SJSA1 (cell line): ENCODE data around the gene DDX31. TPM values are rescaled to one million over a fixed set of nuclear protein-coding genes. Genes with fewer than 3 reads are reported as not detected.
A peak's percentile ranks its signal among the peaks of the same experiment; 100 is the strongest.
"Not testable (repeated sequence)": the region's sequence is repeated elsewhere in the genome, so short reads cannot be mapped to it uniquely, and the experiment has no call there.

Experiments used
- DNase-seq, 2 experiments: peaks; one replicate each; pipeline ENCODE4 v3.0.0-alpha.2; 2015 to 2020; ENCODE audit warnings: low spot score in 2 of 2, low read depth in 1 of 2
- H3K27ac ChIP-seq: fragments of 250-450 bp; sonication (Bioruptor Pico); 2 replicates; pipeline ENCODE4 v1.5.1; 2020; ENCODE audit warnings: mild to moderate bottlenecking, moderate library complexity
- H3K27me3 ChIP-seq: fragments of 250-450 bp; sonication (Bioruptor Pico); replicated peaks from 2 replicates; pipeline ENCODE4 v1.5.1; 2020; ENCODE audit warnings: mild to moderate bottlenecking, moderate library complexity
- H3K36me3 ChIP-seq: fragments of 250-450 bp; sonication (Bioruptor Pico); 2 replicates; pipeline ENCODE4 v1.5.1; 2020; ENCODE audit warnings: mild to moderate bottlenecking
- H3K4me1 ChIP-seq: fragments of 250-450 bp; sonication (Bioruptor Pico); replicated peaks from 2 replicates; pipeline ENCODE4 v1.6.1; 2021; ENCODE audit warnings: mild to moderate bottlenecking
- H3K4me3 ChIP-seq: fragments of 250-450 bp; sonication (Bioruptor Pico); 2 replicates; pipeline ENCODE4 v1.5.1; 2020; ENCODE audit warnings: mild to moderate bottlenecking
- H3K9me3 ChIP-seq: fragments of 250-450 bp; sonication (Bioruptor Pico); replicated peaks from 2 replicates; pipeline ENCODE4 v1.5.1; 2020; ENCODE audit warnings: mild to moderate bottlenecking
- total RNA-seq: library from RNA; depleted of rRNA; stranded (reverse); fragments of >200 nt; shearing (Covaris generic); gene quantifications from 2 replicates; pipeline ENCODE4 v1.2.3, GENCODE V29; 2014; rRNA removed

The DDX31 gene
- 9.7 and 12.1 TPM in 2 replicates for total RNA-seq

DNA sequence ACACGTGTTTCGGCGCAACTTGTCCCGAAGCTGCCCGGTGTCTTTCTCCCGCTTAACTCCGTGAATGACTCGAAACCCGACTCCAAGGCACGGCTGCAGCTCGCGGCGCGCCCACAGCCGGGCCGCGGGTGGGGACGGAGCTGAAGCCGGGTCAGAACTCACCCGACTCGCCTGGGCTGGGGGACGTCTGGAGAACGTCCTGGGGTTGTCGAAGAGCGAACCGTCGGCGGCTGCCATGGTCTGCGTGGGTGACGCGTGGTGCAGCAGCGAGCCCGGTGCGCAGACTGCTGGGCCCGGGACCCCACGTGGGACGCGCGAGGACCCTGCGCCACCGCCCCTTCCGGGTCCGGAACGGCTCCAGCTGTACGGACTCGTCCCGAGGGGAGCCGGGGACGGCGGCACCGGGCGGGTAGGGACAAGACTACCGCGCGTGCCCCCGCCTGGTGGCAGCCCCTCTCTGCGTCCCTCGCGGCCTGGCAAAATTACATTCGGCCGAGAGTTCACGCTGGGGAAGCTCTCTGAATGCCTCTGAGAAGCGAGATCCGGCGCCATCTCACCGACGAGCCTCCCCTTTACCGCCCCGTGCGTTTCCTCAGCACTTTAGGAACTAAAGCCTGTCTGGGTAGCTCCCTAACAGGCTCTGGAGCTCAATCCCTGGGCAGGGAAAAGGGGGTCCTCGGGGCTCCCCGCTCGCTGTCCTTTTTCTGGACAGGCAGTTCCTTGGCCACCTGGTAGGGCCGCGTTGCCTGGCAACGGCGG is at the start of gene DDX31:
TSS of gene DDX31 (minus strand) at position 286 of the 759 bp plus-strand sequence. CDS start at position 237, 49 bp downstream.
- DNase-seq: peak; percentile 78 to 89
- H3K27me3 ChIP-seq: no peaks in the 10 kb centered on the region
- H3K27ac ChIP-seq: peak within 1 kb of the TSS; percentile 85
- H3K4me1 ChIP-seq: peaks cover 18% of the 10 kb centered on the region
- peak within 1 kb of the TSS; percentile 65 for H3K4me3 ChIP-seq
- peaks cover 6% of the 10 kb centered on the region; the same call in 1 of the 2 replicates for H3K36me3 ChIP-seq
- H3K9me3 ChIP-seq: no peaks in the 10 kb centered on the region

DNA sequence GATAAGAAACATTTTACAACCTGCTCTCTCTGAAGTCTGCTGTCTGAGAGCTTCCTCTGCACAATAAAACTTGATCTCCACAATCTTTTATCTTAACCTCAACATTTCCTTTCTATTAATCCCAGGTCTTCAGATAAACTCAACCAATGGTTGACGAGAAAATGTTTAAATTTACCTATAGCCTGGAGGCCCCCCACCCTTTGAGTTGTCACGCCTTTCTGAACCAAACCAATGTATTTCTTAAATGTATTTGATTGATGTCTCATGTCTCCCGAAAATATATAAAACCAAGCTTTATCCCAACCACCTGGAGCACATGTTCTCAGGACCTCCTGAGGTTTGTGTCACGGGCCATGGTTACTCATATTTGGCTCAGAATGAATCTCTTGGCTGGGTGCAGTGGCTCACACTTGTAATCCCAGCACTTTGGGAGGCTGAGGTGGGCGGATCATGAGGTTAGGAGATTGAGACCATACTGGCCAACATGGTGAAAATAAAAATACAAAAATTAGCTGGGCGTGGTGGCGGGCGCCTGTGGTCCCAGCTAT is 48.7 kb upstream of the DDX31 start:
- not testable (repeated sequence) for H3K4me1 ChIP-seq, DNase-seq

DNA sequence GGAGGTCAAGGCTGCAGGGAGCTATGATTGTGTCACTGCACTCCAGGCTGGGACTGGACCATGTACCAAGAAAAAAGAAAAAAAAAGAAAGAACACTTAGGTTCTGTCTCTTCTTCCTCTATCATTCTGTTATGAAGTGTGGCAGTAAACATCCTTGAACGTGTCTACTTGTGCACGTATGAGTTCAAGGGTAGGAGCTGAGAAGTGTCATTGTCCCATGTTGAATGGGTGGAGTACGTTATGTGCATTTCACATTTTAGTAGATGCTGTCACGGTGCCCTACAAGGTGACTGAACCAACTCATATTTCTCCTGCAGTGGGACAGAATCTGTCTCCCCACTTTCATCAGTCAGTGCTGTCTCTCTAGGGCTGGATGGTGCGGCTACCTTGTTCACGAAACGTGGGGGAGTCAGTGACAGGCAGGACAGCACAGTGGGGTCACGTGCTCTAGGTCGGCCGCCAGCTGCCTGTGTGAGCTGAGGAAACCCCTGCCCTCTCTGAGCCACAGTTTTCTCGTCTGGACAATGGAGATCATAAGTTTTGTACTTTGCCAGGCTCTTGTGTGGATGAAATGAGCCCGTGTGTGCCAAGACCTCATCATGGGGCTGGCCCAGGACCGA is 47.7 kb upstream of the DDX31 start:
- no peak for DNase-seq
- H3K4me3 ChIP-seq: no peak overlapping the region
- H3K9me3 ChIP-seq: no peaks in the 10 kb centered on the region
- no peak overlapping the region for H3K27ac ChIP-seq
- 0 out of 2 replicates have a peak, but pooled peaks cover 2% of the 10 kb centered on the region for H3K27me3 ChIP-seq
- no peaks in the 10 kb centered on the region for H3K4me1 ChIP-seq
- H3K36me3 ChIP-seq: no peaks in the 10 kb centered on the region

More for the DNA sequence above, 48.7 kb upstream of the DDX31 start:
- not testable (repeated sequence) for H3K27ac ChIP-seq, H3K4me3 ChIP-seq, H3K9me3 ChIP-seq, H3K27me3 ChIP-seq, H3K36me3 ChIP-seq

DNA sequence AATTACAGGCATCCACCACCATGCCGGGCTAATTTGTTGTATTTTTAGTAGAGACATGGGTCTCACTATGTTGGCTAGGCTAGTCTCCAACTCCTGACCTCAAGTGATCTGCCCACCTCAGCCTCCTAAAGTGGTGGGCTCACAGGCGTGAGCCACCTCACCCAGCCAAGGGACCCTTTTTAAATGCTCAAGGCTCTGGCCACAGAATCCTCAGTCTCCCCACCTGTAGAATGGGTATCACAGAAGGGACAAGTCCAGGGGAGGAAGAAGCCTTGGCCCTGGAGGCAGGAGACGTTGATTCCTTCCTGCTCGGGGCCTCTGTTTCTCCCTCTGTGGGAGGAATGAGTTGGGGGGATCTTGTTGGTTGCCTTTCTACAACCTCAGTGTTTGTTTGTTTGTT is 46.2 kb upstream of the DDX31 start:
- DNase-seq: no peak
- 0 out of 2 replicates have a peak, but pooled peaks cover 2% of the 10 kb centered on the region for H3K27me3 ChIP-seq
- no peak overlapping the region for H3K4me3 ChIP-seq
- no peaks in the 10 kb centered on the region for H3K36me3 ChIP-seq
- H3K27ac ChIP-seq: no peak overlapping the region
- H3K4me1 ChIP-seq: no peaks in the 10 kb centered on the region
- no peaks in the 10 kb centered on the region for H3K9me3 ChIP-seq

DNA sequence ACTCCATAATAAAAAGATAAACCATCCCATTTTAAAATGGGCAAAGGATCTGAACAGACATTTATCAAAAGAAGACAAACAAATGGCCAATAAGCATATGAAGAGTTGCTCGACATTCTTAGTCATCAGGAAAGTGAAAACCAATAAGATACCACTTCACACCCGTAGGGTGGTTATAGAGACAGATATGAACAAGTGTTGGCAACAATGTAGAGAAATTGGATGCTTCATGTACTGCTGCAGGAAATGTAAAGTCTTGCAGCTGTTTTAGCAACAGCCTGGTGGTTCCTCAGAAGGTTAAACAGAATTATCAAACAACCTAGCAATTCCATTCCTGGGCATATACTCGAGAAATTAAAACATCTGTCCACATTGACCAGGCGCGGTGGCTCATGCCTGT is 43.0 kb upstream of the DDX31 start:
- no peak for DNase-seq
- Histone ChIP-seq H3K27ac (no peak overlapping the region), H3K36me3 (no peaks in the 10 kb centered on the region), H3K4me3 (no peak overlapping the region), H3K4me1 (no peaks in the 10 kb centered on the region), H3K27me3 (peaks cover 3% of the 10 kb centered on the region; the same call in 1 of the 2 replicates), H3K9me3 (no peaks in the 10 kb centered on the region)

DNA sequence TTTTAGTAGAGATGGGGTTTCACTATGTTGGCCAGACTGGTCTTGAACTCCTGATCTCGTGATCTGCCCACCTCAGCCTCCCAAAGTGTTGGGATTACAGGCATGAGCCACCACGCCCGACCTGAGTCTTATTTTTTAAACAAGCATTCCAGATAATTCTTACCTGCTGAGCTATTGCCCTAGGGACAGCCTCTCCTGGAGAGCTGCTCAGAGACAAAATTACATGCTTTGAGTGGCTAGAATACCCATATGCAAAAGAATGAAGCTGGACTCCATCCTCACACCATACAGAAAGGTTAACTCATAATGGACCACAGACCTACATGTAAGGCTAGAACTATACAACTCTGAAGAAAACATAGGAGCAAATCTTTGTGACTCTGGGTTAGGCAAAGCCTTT is 42.1 kb upstream of the DDX31 start:
- Histone ChIP-seq H3K4me3 (no peak overlapping the region), H3K9me3 (no peaks in the 10 kb centered on the region), H3K4me1 (no peaks in the 10 kb centered on the region), H3K27me3 (peaks cover 3% of the 10 kb centered on the region; the same call in 1 of the 2 replicates), H3K36me3 (no peaks in the 10 kb centered on the region), H3K27ac (no peak overlapping the region)
- no peak for DNase-seq

DNA sequence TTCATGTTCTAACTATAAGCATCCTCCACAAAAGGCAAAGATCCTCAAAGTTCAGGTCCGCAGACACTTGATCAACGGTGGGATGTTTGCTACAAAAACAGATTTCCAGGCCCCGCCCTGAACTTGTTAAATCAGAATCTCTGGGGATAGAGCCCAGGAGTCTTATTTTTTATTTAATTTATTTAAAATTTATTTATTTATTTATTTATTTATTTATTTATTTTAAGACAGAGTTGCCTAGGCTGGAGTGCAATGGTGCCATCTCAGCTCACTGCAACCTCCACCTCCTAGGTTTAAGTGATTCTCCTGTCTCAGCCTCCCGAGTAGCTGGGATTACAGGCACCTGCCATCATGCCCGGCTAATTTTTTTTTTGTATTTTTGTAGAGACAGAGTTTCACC is 41.4 kb upstream of the DDX31 start:
- not testable (repeated sequence) for H3K9me3 ChIP-seq, DNase-seq, H3K36me3 ChIP-seq, H3K4me3 ChIP-seq, H3K27me3 ChIP-seq, H3K4me1 ChIP-seq, H3K27ac ChIP-seq

DNA sequence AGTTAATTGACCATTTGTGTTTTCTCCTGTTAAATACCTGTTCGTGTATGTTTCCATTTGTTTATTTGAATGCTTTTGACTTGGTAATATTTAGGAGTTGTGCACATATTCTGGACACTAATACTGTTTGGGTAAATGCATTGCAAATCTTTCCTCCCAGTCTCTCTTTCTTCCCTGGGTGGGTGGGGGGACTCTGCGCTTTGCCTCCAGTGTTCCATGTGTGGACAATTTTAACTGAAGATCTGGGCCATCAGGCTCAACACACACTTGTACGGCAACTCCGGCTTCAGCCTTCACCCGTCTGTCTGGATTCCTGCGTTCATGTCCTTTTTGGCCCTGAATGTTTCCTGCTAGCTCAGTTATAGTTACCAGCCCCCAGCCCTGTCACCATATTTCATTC is 40.5 kb upstream of the DDX31 start:
- H3K36me3 ChIP-seq: no peaks in the 10 kb centered on the region
- H3K27me3 ChIP-seq: peaks cover 3% of the 10 kb centered on the region
- no peaks in the 10 kb centered on the region for H3K9me3 ChIP-seq
- no peaks in the 10 kb centered on the region for H3K4me1 ChIP-seq
- DNase-seq: no peak
- H3K4me3 ChIP-seq: no peak overlapping the region
- no peak overlapping the region for H3K27ac ChIP-seq

DNA sequence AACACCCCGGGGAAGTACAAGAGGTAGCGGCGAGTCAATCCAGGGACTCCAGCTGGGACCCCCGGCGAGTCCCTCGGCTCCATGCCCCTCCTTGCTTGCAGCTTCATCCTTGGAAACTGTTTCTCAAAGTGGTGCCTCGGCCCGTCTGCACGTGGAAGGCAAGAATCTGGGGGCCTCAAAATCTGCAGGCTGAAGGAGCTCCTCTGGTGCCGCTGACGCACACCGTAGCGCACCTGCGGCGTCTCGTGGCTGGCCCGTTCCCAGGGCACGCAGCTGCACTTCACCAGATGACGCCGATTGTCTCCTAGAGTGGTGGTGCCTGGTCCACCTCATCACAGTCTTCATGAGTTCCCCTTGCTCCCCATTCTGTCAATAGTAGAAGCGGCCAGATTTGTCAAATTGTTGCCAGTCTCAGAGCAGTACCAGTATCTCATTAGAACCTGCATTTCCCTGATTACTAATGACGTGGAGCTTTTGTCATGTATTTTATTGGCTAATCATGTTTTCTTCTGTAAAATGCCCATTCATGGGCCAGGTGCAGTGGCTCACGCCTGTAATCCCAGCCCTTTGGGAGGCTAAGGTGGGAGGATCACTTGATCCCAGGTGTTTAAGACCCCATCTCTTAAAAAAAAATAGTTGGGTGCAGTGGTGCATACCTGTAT is 39.1 kb upstream of the DDX31 start:
- Histone ChIP-seq H3K9me3 (no peaks in the 10 kb centered on the region), H3K27me3 (peaks cover 3% of the 10 kb centered on the region), H3K4me3 (no peak overlapping the region), H3K27ac (no peak overlapping the region), H3K36me3 (no peaks in the 10 kb centered on the region), H3K4me1 (no peaks in the 10 kb centered on the region)
- DNase-seq: no peak

DNA sequence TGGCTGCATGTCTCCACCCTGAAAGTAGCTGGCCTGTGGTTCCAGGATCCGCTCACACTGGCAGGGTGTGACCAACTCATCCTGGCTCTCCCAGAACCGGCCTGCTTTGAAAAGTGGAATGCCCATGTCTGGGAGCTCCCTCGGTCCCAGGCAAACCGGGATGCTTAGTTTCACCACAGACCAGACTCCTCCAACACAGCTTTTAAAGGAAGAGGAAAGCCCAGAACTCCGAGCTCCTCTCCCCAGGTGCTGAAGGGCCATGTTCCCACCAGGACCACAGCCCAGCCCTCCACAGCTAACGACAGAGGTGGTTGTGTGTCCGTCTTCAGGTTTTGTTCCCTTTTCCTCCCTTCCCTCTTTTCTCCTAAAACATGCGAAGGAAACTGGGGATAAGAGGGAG is 38.5 kb upstream of the DDX31 start:
- no peak for DNase-seq
- Histone ChIP-seq H3K27me3 (peaks cover 3% of the 10 kb centered on the region), H3K36me3 (no peaks in the 10 kb centered on the region), H3K27ac (no peak overlapping the region), H3K9me3 (no peaks in the 10 kb centered on the region; the same call in 1 of the 2 replicates), H3K4me3 (no peak overlapping the region), H3K4me1 (no peaks in the 10 kb centered on the region; the same call in 1 of the 2 replicates)

DNA sequence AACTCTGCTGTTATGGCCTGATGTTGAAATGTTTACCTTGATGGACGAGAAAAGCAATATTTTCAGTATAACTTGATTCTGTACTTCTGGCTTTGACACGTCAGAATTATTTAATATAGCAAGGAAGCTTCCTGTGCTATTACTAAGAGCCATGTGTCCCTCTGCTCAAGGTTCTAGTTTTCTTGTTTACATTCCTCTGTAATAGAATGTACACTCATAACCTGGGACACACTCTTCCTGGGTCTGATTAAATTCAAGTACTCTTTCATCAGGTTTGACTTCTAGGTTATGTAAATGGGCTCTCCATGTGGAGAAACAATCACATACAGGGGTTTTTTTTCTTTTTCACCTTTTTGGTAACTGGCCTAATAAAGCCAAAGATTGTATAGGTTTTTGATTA is 33.6 kb upstream of the DDX31 start:
- no peak overlapping the region for H3K27ac ChIP-seq
- H3K27me3 ChIP-seq: no peaks in the 10 kb centered on the region; the same call in 1 of the 2 replicates
- H3K4me1 ChIP-seq: no peaks in the 10 kb centered on the region; the same call in 1 of the 2 replicates
- no peaks in the 10 kb centered on the region for H3K36me3 ChIP-seq
- no peaks in the 10 kb centered on the region; the same call in 1 of the 2 replicates for H3K9me3 ChIP-seq
- no peak for DNase-seq
- no peak overlapping the region for H3K4me3 ChIP-seq

DNA sequence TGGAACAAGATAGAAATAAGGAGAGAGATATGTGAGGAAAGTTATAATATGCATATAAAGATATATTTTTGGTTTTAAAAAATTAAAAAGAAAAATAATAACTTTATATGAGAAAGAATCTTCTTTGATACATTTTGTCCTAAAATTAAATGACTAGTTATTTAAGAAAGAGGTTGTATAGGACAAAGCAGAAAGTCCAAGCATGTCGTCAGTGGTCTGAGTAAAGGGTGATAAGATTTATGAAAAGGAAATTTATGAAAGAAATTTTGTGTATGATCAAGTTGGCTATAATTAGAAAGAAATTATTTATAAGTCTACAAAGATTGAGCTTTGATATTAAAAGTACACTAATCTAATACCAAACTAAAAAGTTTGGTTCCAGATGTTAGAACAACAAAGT is 32.5 kb upstream of the DDX31 start:
- no peaks in the 10 kb centered on the region; the same call in 1 of the 2 replicates for H3K27me3 ChIP-seq
- no peak overlapping the region for H3K27ac ChIP-seq
- H3K36me3 ChIP-seq: no peaks in the 10 kb centered on the region
- peaks cover 8% of the 10 kb centered on the region; the same call in 1 of the 2 replicates for H3K9me3 ChIP-seq
- no peak overlapping the region for H3K4me3 ChIP-seq
- H3K4me1 ChIP-seq: no peaks in the 10 kb centered on the region; the same call in 1 of the 2 replicates
- no peak for DNase-seq

DNA sequence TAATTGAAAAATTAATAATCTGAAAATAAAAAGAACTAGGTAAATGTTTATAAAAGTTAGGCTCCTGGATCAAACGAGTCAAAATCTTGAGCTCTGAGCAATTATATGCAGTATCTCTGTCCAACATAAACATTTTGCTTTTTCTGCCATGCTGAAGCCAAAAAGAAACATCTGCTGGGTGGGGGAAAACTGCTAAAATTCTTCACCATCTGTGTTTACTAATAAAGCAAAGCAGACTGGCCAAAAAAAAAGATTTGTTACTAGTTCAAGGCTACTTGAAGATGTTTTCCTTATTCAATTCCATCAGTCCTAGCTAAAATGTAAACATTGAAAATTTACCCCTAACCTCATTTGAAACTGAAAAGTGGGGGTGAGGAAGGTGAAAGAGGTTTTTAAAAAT is 30.2 kb upstream of the DDX31 start:
- DNase-seq: no peak
- Histone ChIP-seq H3K9me3 (peaks cover 17% of the 10 kb centered on the region; the same call in 1 of the 2 replicates), H3K27ac (no peak overlapping the region), H3K36me3 (no peaks in the 10 kb centered on the region), H3K27me3 (no peaks in the 10 kb centered on the region), H3K4me3 (no peak overlapping the region), H3K4me1 (no peaks in the 10 kb centered on the region; the same call in 1 of the 2 replicates)
